Measurements from ENCODE around the gene CALN1. TPM values are rescaled to one million over a fixed set of nuclear protein-coding genes. Genes with fewer than 3 reads are reported as not detected.

CALN1 gene
- total RNA-seq, 2 donors from 2014 or later = not detected

GRCh38 chr7:72152161-72153131 is 259.7 kb downstream of the CALN1 start:
- ATAC-seq = no peak
- intact Hi-C loops (cut with DNase I) = no loop called here

GRCh38 chr7:72140566-72140965 is 271.6 kb downstream of the CALN1 start:
- ATAC-seq = no peak
- intact Hi-C loops (cut with DNase I) = no loop called here
- DNase-seq = no peak

More at GRCh38 chr7:72152161-72153131, 259.7 kb downstream of the CALN1 start:
- DNase-seq = no peak

- DNase-seq = no peak
- intact Hi-C loops (cut with DNase I) = no loop called here
- ATAC-seq = no peak
Observed at GRCh38 chr7:72127136-72127535, 285.0 kb downstream of the CALN1 start.

GRCh38 chr7:72123913-72124312 is 288.2 kb downstream of the CALN1 start:
- intact Hi-C loops (cut with DNase I) = no loop called here
- ATAC-seq (no peak), DNase-seq (no peak)

- ATAC-seq (no peak), DNase-seq (no peak)
- intact Hi-C loops (cut with DNase I) = no loop called here
Observed at GRCh38 chr7:72118366-72118765, 293.8 kb downstream of the CALN1 start.

GRCh38 chr7:72114129-72114528 is 298.0 kb downstream of the CALN1 start:
- DNase-seq = no peak
- ATAC-seq = no peak
- intact Hi-C loops (cut with DNase I) = no loop called here

GRCh38 chr7:72112992-72113391 is 299.1 kb downstream of the CALN1 start:
- intact Hi-C loops (cut with DNase I) = no loop called here
- ATAC-seq (no peak), DNase-seq (no peak)

- DNase-seq = no peak
- ATAC-seq = no peak
- intact Hi-C loops (cut with DNase I) = no loop called here
Observed at GRCh38 chr7:72112530-72112929, 299.6 kb downstream of the CALN1 start.

GRCh38 chr7:72111086-72111485 is 301.1 kb downstream of the CALN1 start:
- no peak for ATAC-seq
- no peak for DNase-seq
- intact Hi-C loops (cut with DNase I) = no loop called here

GRCh38 chr7:72109566-72109965 is 302.6 kb downstream of the CALN1 start:
- intact Hi-C loops (cut with DNase I) = no loop called here
- DNase-seq (no peak), ATAC-seq (no peak)

GRCh38 chr7:72106405-72106804 is 305.7 kb downstream of the CALN1 start:
- DNase-seq (no peak), ATAC-seq (no peak)
- intact Hi-C loops (cut with DNase I) = no loop called here

GRCh38 chr7:72101444-72101843 is 310.7 kb downstream of the CALN1 start:
- no peak for ATAC-seq
- DNase-seq = no peak
- intact Hi-C loops (cut with DNase I) = no loop called here

- ATAC-seq (no peak), DNase-seq (no peak)
- intact Hi-C loops (cut with DNase I) = no loop called here
Observed at GRCh38 chr7:72099784-72100183, 312.4 kb downstream of the CALN1 start.

GRCh38 chr7:72098807-72099580 is 313.1 kb downstream of the CALN1 start:
- ATAC-seq (no peak), DNase-seq (peak; percentile 23)
- intact Hi-C loops (cut with DNase I) = no loop called here

- ATAC-seq (no peak), DNase-seq (no peak)
- intact Hi-C loops (cut with DNase I) = no loop called here
Observed at GRCh38 chr7:72097226-72097625, 314.9 kb downstream of the CALN1 start.

GRCh38 chr7:72092769-72093168 is 319.4 kb downstream of the CALN1 start:
- DNase-seq (no peak), ATAC-seq (no peak)
- intact Hi-C loops (cut with DNase I) = no loop called here

- intact Hi-C loops (cut with DNase I) = no loop called here
- ATAC-seq (no peak), DNase-seq (no peak)
Observed at GRCh38 chr7:72087926-72088325, 324.2 kb downstream of the CALN1 start.

GRCh38 chr7:72080865-72081510 is 331.1 kb downstream of the CALN1 start:
- intact Hi-C loops (cut with DNase I) = no loop called here
- DNase-seq (no peak), ATAC-seq (no peak)

- DNase-seq (no peak), ATAC-seq (no peak)
- intact Hi-C loops (cut with DNase I) = no loop called here
Observed at GRCh38 chr7:72080341-72080766, 331.8 kb downstream of the CALN1 start.

GRCh38 chr7:72078856-72079255 is 333.3 kb downstream of the CALN1 start:
- intact Hi-C loops (cut with DNase I) = no loop called here
- DNase-seq = no peak
- ATAC-seq = no peak
